Measurements from ENCODE around the gene SH3BP5. TPM values are rescaled to one million over a fixed set of nuclear protein-coding genes. Genes with fewer than 3 reads are reported as not detected.

SH3BP5 gene
- total RNA-seq, 2 experiments from 2014 or later: 2.0 to 2.4 TPM

DNA sequence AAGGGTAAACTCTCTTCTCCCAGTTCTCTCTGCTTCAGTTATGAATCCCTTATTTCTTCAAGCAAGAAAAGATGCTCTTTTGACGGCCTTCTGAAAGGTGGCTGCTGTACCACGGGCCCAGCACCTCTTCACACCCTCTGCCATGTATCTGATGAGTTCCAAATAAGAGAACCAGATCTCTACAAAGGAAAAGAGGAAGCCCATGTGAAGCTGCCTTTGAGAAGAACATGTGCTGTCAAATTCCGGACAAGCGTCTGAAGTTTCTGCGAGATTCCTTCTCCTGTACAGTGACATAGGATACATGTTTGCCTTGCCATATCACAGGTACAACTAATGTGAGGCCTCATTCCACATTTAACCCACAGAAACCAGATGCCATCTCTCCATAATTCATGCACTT is 59.2 kb downstream of the SH3BP5 start:
- no peak overlapping the region for H3K27ac Mint-ChIP-seq
- no peak overlapping the region for H3K4me3 Mint-ChIP-seq
- H3K36me3 Mint-ChIP-seq (ENCODE audit: low read depth): peaks cover 3% of the 10 kb centered on the region
- POLR2A ChIA-PET: interaction anchor here (0.9 kb wide), 1 partner anchor 69 kb away, joined by 3 read pairs; no protein-coding TSS in a partner anchor
- ATAC-seq (no peak), DNase-seq (no peak)
- H3K4me1 Mint-ChIP-seq (ENCODE audit: low read depth): peaks cover 57% of the 10 kb centered on the region
- TF ChIP-seq, protein P1, sequence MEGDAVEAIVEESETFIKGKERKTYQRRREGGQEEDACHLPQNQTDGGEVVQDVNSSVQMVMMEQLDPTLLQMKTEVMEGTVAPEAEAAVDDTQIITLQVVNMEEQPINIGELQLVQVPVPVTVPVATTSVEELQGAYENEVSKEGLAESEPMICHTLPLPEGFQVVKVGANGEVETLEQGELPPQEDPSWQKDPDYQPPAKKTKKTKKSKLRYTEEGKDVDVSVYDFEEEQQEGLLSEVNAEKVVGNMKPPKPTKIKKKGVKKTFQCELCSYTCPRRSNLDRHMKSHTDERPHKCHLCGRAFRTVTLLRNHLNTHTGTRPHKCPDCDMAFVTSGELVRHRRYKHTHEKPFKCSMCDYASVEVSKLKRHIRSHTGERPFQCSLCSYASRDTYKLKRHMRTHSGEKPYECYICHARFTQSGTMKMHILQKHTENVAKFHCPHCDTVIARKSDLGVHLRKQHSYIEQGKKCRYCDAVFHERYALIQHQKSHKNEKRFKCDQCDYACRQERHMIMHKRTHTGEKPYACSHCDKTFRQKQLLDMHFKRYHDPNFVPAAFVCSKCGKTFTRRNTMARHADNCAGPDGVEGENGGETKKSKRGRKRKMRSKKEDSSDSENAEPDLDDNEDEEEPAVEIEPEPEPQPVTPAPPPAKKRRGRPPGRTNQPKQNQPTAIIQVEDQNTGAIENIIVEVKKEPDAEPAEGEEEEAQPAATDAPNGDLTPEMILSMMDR (IDR thresholded peaks at IDR 0.05): no peak
- peaks cover 7% of the 10 kb centered on the region for H3K27me3 Mint-ChIP-seq
- H3K9me3 Mint-ChIP-seq: no peaks in the 10 kb centered on the region
- CTCF ChIA-PET: interaction anchor here (8.9 kb wide), 1 partner anchor 58 kb away, joined by 122 read pairs; the partner anchor contains the start of gene SH3BP5
- intact Hi-C loops (cut with micrococcal nuclease): loop anchor here (5.0 kb wide), 2 partner anchors 89 to 284 kb away; no protein-coding TSS in a partner anchor

DNA sequence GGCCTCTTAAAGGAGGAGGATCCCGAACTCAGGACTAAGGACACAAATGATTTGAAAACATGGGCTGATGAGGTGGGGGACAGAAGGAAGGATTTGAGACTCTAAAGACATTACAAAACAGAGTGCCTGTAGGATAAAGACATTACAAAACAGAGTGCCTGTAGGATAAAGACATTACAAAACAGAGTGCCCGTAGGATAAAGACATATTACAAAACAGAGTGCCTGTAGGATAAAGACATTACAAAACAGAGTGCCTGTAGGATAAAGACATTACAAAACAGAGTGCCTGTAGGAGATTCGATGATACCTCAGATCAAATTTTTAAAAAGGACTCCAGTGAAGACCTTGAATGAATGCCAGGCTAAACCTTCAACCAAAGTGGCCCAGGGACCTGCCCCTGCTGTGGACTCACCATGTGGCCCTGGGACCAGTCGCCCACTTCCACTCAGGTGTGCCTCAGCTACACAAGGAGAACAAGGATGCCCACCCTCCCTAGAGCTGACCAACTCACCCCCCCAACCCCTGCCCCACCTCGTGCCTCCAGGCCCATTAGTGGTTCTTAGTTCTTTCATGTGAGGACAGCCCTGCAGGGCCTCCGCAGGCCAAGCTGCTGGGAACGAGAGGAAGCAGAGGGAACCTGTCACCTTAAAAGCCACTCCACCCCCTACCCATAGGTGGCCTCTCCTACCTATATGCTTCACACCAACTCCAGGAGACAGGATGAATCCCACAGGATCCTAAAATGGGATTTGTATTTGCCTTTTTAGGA is 59.8 kb downstream of the SH3BP5 start:
- ChIA-PET CTCF (interaction anchor here (1.5 to 9.1 kb wide), 4 partner anchors 8 to 284 kb away, joined by 4 to 122 read pairs (median 61); partner anchors contain the start of gene SH3BP5), POLR2A (no interaction called here)
- intact Hi-C loops (cut with micrococcal nuclease): loop anchor here (5.0 kb wide), 2 partner anchors 90 to 285 kb away; no protein-coding TSS in a partner anchor
- H3K27me3 Mint-ChIP-seq: peaks cover 7% of the 10 kb centered on the region
- peak overlapping the region; percentile 21 for H3K27ac Mint-ChIP-seq
- H3K4me1 Mint-ChIP-seq (ENCODE audit: low read depth): peaks cover 62% of the 10 kb centered on the region
- H3K36me3 Mint-ChIP-seq (ENCODE audit: low read depth): peaks cover 3% of the 10 kb centered on the region
- TF ChIP-seq, protein P1 (IDR thresholded peaks at IDR 0.05): no peak
- DNase-seq: no peak
- no peak for ATAC-seq
- H3K4me3 Mint-ChIP-seq: no peak overlapping the region
- H3K9me3 Mint-ChIP-seq: no peaks in the 10 kb centered on the region

DNA sequence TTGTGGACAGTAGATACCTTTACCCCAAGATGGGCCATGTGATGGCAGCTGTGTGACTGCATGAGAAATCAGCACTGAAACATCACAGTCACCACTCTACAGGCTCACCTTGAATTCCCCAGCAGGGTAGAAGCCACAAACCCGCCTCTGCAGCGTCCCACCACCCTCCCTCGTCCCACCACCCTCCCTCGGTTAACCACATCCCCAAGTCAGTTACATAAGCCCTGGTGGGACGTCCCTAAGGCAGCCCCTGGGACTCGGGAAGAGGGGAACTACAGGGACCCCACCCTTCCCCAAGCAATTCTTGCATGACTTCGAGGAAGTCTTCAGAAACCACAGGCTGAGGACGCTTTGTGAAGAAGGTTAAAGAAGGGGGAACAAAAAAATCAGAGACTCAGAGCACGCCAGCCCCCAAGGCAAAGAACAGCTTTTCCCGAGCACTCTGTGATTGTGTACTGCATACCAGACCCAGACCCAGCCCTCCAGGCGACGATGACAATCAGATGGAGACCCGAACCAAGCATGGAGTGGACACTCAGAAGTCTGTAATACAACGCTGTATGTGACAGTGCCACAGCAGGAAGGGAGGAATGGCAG is 60.5 kb downstream of the SH3BP5 start:
- POLR2A ChIA-PET: interaction anchor here (0.9 to 1.2 kb wide), 2 partner anchors 61 to 64 kb away, joined by 3 read pairs; no protein-coding TSS in a partner anchor
- H3K4me3 Mint-ChIP-seq: peak overlapping the region; percentile 5
- H3K27ac Mint-ChIP-seq: peak overlapping the region; percentile 21
- peaks cover 7% of the 10 kb centered on the region for H3K27me3 Mint-ChIP-seq
- TF ChIP-seq, protein P1 (IDR thresholded peaks at IDR 0.05): no peak
- H3K36me3 Mint-ChIP-seq (ENCODE audit: low read depth): peaks cover 3% of the 10 kb centered on the region
- DNase-seq (peak; percentile 78), ATAC-seq (peak; percentile 57)
- intact Hi-C loops (cut with micrococcal nuclease): loop anchor here (5.0 kb wide), 2 partner anchors 90 to 285 kb away; no protein-coding TSS in a partner anchor
- H3K9me3 Mint-ChIP-seq: no peaks in the 10 kb centered on the region
- CTCF ChIA-PET: interaction anchor here (0.9 to 9.1 kb wide), 6 partner anchors 8 to 285 kb away, joined by 3 to 122 read pairs (median 4); partner anchors contain the start of gene SH3BP5
- peaks cover 62% of the 10 kb centered on the region for H3K4me1 Mint-ChIP-seq (ENCODE audit: low read depth)

DNA sequence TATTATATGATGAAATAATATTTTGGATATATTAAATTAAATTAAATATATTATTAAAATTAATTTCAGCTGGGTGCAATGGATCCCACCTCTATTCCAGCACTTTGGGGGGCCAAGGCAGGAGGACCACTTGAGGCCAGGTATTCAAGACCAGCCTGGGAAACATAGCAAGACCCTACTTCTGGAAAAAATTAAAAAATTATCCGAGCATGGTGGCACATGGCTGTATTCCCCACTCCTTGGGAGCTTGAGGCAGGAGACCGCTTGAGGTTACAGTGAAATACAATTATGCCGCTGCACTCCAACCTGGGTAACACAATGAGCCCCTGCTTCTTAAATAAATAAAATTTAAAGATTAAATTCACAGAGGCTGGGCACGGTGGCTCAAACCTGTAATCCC is 61.4 kb downstream of the SH3BP5 start:
- TF ChIP-seq, protein P1 (IDR thresholded peaks at IDR 0.05): no peak
- H3K36me3 Mint-ChIP-seq (ENCODE audit: low read depth): peaks cover 3% of the 10 kb centered on the region
- CTCF ChIA-PET: interaction anchor here (0.9 to 9.1 kb wide), 7 partner anchors 9 to 286 kb away, joined by 3 to 128 read pairs (median 5); partner anchors contain the start of gene SH3BP5
- no peak for ATAC-seq
- POLR2A ChIA-PET: interaction anchor here (0.9 to 1.7 kb wide), 3 partner anchors 55 to 65 kb away, joined by 3 to 4 read pairs (median 3); no protein-coding TSS in a partner anchor
- no peak for DNase-seq
- intact Hi-C loops (cut with micrococcal nuclease): loop anchor here (5.0 kb wide), 2 partner anchors 91 to 286 kb away; no protein-coding TSS in a partner anchor
- H3K4me3 Mint-ChIP-seq: no peak overlapping the region
- H3K27ac Mint-ChIP-seq: no peak overlapping the region
- peaks cover 58% of the 10 kb centered on the region for H3K4me1 Mint-ChIP-seq (ENCODE audit: low read depth)
- peaks cover 7% of the 10 kb centered on the region for H3K27me3 Mint-ChIP-seq
- no peaks in the 10 kb centered on the region for H3K9me3 Mint-ChIP-seq
